Urinary bladder (tissue), 4 donors: Measurements from ENCODE around the gene GREM2. TPM values are rescaled to one million over a fixed set of nuclear protein-coding genes. Genes with fewer than 3 reads are reported as not detected.
A peak's percentile ranks its signal among the peaks of the same experiment; 100 is the strongest.

Source experiments
- DNase-seq: peaks from one replicate; pipeline ENCODE4 v3.0.0-alpha.2; 2015; ENCODE audit errors: extremely low spot score
- H3K27ac ChIP-seq: one replicate; pipeline ENCODE4 v1.5.1; 2013; ENCODE audit warnings: low read depth, mild to moderate bottlenecking, moderate library complexity
- H3K36me3 ChIP-seq: one replicate; pipeline ENCODE4 v1.6.1; 2013; ENCODE audit warnings: mild to moderate bottlenecking, moderate library complexity; ENCODE audit not compliant: insufficient read depth
- H3K4me1 ChIP-seq: one replicate; pipeline ENCODE4 v1.6.1; 2013; ENCODE audit warnings: mild to moderate bottlenecking, moderate library complexity; ENCODE audit not compliant: insufficient read depth
- H3K4me3 ChIP-seq: one replicate; pipeline ENCODE4 v1.5.1; 2013; ENCODE audit warnings: low read depth, low read length
- WGBS: extraction: QIAGEN DNeasy Blood & Tissue Kit; methylation state at CpG from one replicate; pipeline ENCODE4 v1.1.7; 2013; 5-methylcytosine and 5-hydroxymethylcytosine counted together
- polyA plus RNA-seq: library from polyadenylated mRNA; stranded (reverse); fragments of 200-250 nt; gene quantifications from one replicate; pipeline ENCODE4 v1.2.3, GENCODE V29; 2013
- total RNA-seq: library from RNA; depleted of rRNA; stranded (reverse); fragments of >200 nt; gene quantifications from one replicate; pipeline ENCODE4 v1.2.3, GENCODE V29; 2014
- donor health status: healthy with polysubstance abuse.
- donor health status: healthy.

GREM2 gene
- total RNA-seq, result 4.7 TPM
- polyA plus RNA-seq, result 9.0 TPM

- 1% methylated on average over 40 of the region's 40 CpGs for WGBS
- peak; percentile 28 for DNase-seq
- Histone ChIP-seq H3K4me1 (no peaks in the 10 kb centered on the region), H3K4me3 (peak within 1 kb of the TSS; percentile 54), H3K36me3 (no peaks in the 10 kb centered on the region), H3K27ac (peak within 1 kb of the TSS; percentile 3)
These were observed at the start of gene GREM2 for GRCh38 chr1:240611619-240612480. Gene GREM2 (minus strand): TSS chr1:240612155. CDS start chr1:240493475, 118,680 bp downstream.

- Histone ChIP-seq H3K27ac (no peak overlapping the region), H3K4me1 (no peaks in the 10 kb centered on the region), H3K36me3 (no peaks in the 10 kb centered on the region), H3K4me3 (no peak overlapping the region)
- DNase-seq, result no peak
- WGBS, result 81% methylated on average over 12 of the region's 12 CpGs
These were observed 46.5 kb upstream of the GREM2 start for GRCh38 chr1:240658312-240658960.

GRCh38 chr1:240656531-240656930 lies 44.6 kb upstream of the GREM2 start:
- Histone ChIP-seq H3K27ac (no peak overlapping the region), H3K36me3 (no peaks in the 10 kb centered on the region), H3K4me3 (no peak overlapping the region), H3K4me1 (no peaks in the 10 kb centered on the region)
- no peak for DNase-seq
- 87% methylated on average over 4 of the region's 4 CpGs for WGBS

GRCh38 chr1:240652961-240653409 lies 41.0 kb upstream of the GREM2 start:
- WGBS, result 84% methylated on average over 3 of the region's 3 CpGs
- Histone ChIP-seq H3K4me3 (no peak overlapping the region), H3K36me3 (no peaks in the 10 kb centered on the region), H3K4me1 (no peaks in the 10 kb centered on the region), H3K27ac (no peak overlapping the region)
- DNase-seq, result no peak

GRCh38 chr1:240652549-240652948 lies 40.6 kb upstream of the GREM2 start:
- Histone ChIP-seq H3K4me1 (no peaks in the 10 kb centered on the region), H3K4me3 (no peak overlapping the region), H3K27ac (no peak overlapping the region), H3K36me3 (no peaks in the 10 kb centered on the region)
- DNase-seq, result no peak
- WGBS, result 64% methylated on average over 8 of the region's 8 CpGs

- Histone ChIP-seq H3K27ac (no peak overlapping the region), H3K4me3 (no peak overlapping the region), H3K36me3 (no peaks in the 10 kb centered on the region), H3K4me1 (no peaks in the 10 kb centered on the region)
- no peak for DNase-seq
These were observed 38.9 kb upstream of the GREM2 start for GRCh38 chr1:240650877-240651276.

GRCh38 chr1:240649733-240650721 lies 38.1 kb upstream of the GREM2 start:
- 71% methylated on average over 17 of the region's 17 CpGs for WGBS
- H3K4me3 ChIP-seq, result no peak overlapping the region
- H3K4me1 ChIP-seq, result no peaks in the 10 kb centered on the region
- no peak overlapping the region for H3K27ac ChIP-seq
- H3K36me3 ChIP-seq, result no peaks in the 10 kb centered on the region
- DNase-seq, result no peak

- H3K4me3 ChIP-seq, result no peak overlapping the region
- no peak for DNase-seq
- no peaks in the 10 kb centered on the region for H3K4me1 ChIP-seq
- H3K27ac ChIP-seq, result no peak overlapping the region
- WGBS, result 76% methylated on average over 7 of the region's 7 CpGs
- no peaks in the 10 kb centered on the region for H3K36me3 ChIP-seq
These were observed 34.8 kb upstream of the GREM2 start for GRCh38 chr1:240646571-240647240.

GRCh38 chr1:240644732-240645131 lies 32.8 kb upstream of the GREM2 start:
- WGBS, result 68% methylated on average over 6 of the region's 6 CpGs
- DNase-seq, result no peak
- H3K36me3 ChIP-seq, result no peaks in the 10 kb centered on the region
- H3K4me3 ChIP-seq, result no peak overlapping the region
- H3K4me1 ChIP-seq, result no peaks in the 10 kb centered on the region
- no peak overlapping the region for H3K27ac ChIP-seq

- Histone ChIP-seq H3K36me3 (no peaks in the 10 kb centered on the region), H3K4me1 (no peaks in the 10 kb centered on the region), H3K27ac (no peak overlapping the region), H3K4me3 (no peak overlapping the region)
- 77% methylated on average over 16 of the region's 16 CpGs for WGBS
- DNase-seq, result no peak
These were observed 23.7 kb upstream of the GREM2 start for GRCh38 chr1:240635466-240636256.

GRCh38 chr1:240630409-240630808 lies 18.5 kb upstream of the GREM2 start:
- Histone ChIP-seq H3K27ac (no peak overlapping the region), H3K4me1 (no peaks in the 10 kb centered on the region), H3K4me3 (no peak overlapping the region), H3K36me3 (no peaks in the 10 kb centered on the region)
- no peak for DNase-seq
- 84% methylated on average over 5 of the region's 5 CpGs for WGBS

- Histone ChIP-seq H3K4me1 (no peaks in the 10 kb centered on the region), H3K36me3 (no peaks in the 10 kb centered on the region), H3K4me3 (no peak overlapping the region), H3K27ac (no peak overlapping the region)
- over 99% methylated on average over 2 of the region's 2 CpGs for WGBS
- DNase-seq, result no peak
These were observed 9.3 kb upstream of the GREM2 start for GRCh38 chr1:240621249-240621648.
